HepG2 (cell line): ENCODE measurements around the gene HEATR1. TPM values are rescaled to one million over a fixed set of nuclear protein-coding genes. Genes with fewer than 3 reads are reported as not detected.

Experiments used
- EP300 ChIP-seq, 3 experiments: sonication (generic) in 1 of 3; formaldehyde crosslinking in 1 of 3; IDR thresholded peaks; 2 replicates each; pipeline versions ENCODE4 v1.5.1 to v1.6.1; 2011 to 2020; ENCODE audit warnings: low read depth in 2 of 3, low read length in 2 of 3, borderline replicate concordance in 1 of 3, improper control_type of control experiment in 1 of 3, mild to moderate bottlenecking in 1 of 3, missing genetic modification reagents in 1 of 3, moderate library complexity in 1 of 3
- HDAC6 ChIP-seq: fragments of 200-600 bp; sonication (generic); IDR thresholded peaks from 2 replicates; pipeline ENCODE4 v1.7.0; 2017; ENCODE audit warnings: mild to moderate bottlenecking, antibody characterized with exemption, low read length, low read depth
- MED8 ChIP-seq: sonication (generic); formaldehyde crosslinking; IDR thresholded peaks from 2 replicates; pipeline ENCODE4 v1.8.1; 2023; ENCODE audit warnings: mild to moderate bottlenecking, missing genetic modification reagents; ENCODE audit not compliant: insufficient replicate concordance
- NFRKB ChIP-seq: fragments of 450-650 bp; IDR thresholded peaks from 2 replicates; pipeline ENCODE4 v1.6.1; 2017
- NKX3-1 ChIP-seq: sonication (generic); formaldehyde crosslinking; IDR thresholded peaks from 2 replicates; pipeline ENCODE4 v1.5.0; 2020; ENCODE audit warnings: missing genetic modification reagents
- SP5 ChIP-seq: IDR thresholded peaks from 2 replicates; pipeline ENCODE4 v1.6.1; 2016; ENCODE audit warnings: low read depth, borderline replicate concordance
- THAP9 ChIP-seq: sonication (generic); formaldehyde crosslinking; IDR thresholded peaks from 2 replicates; pipeline ENCODE4; 2020; ENCODE audit warnings: missing genetic modification reagents, mild to moderate bottlenecking, borderline replicate concordance
- ZBTB1 ChIP-seq: sonication (generic); formaldehyde crosslinking; IDR thresholded peaks from 2 replicates; pipeline ENCODE4 v1.4.0; 2020; ENCODE audit warnings: missing genetic modification reagents, borderline replicate concordance
- ZBTB10 ChIP-seq: sonication (generic); formaldehyde crosslinking; IDR thresholded peaks from 2 replicates; pipeline ENCODE4 v1.4.0; 2020; ENCODE audit warnings: missing genetic modification reagents, borderline replicate concordance
- ZFP41 ChIP-seq: sonication (generic); formaldehyde crosslinking; IDR thresholded peaks from 2 replicates; pipeline ENCODE4 v1.4.0; 2020; ENCODE audit warnings: mild to moderate bottlenecking, missing genetic modification reagents, borderline replicate concordance
- ZKSCAN5 ChIP-seq: sonication (generic); formaldehyde crosslinking; IDR thresholded peaks from 2 replicates; pipeline ENCODE4 v1.5.1; 2020; ENCODE audit warnings: mild to moderate bottlenecking, missing genetic modification reagents
- ZNF354B ChIP-seq: sonication (generic); formaldehyde crosslinking; IDR thresholded peaks from 2 replicates; pipeline ENCODE4 v1.8.0; 2022; ENCODE audit warnings: mild to moderate bottlenecking, missing genetic modification reagents
- ZNF407 ChIP-seq: sonication (generic); formaldehyde crosslinking; IDR thresholded peaks from one replicate; pipeline ENCODE4 v1.5.1; 2020; ENCODE audit warnings: mild to moderate bottlenecking, missing genetic modification reagents; ENCODE audit errors: not compliant biosample characterization
- ZNF431 ChIP-seq: sonication (generic); formaldehyde crosslinking; IDR thresholded peaks from 2 replicates; pipeline ENCODE4 v1.9.0; 2022; ENCODE audit warnings: missing genetic modification reagents, low read depth, mild to moderate bottlenecking, borderline replicate concordance
- ZNF510 ChIP-seq: sonication (generic); formaldehyde crosslinking; IDR thresholded peaks from 2 replicates; pipeline ENCODE4 v1.4.0; 2020; ENCODE audit warnings: low read depth, mild to moderate bottlenecking, missing genetic modification reagents
- ZSCAN9 ChIP-seq: IDR thresholded peaks from 2 replicates; pipeline ENCODE4 v1.6.1; 2016; ENCODE audit warnings: borderline replicate concordance
- polyA plus RNA-seq, 8 experiments: library from polyadenylated mRNA; depleted of rRNA in 3 of 8; stranded (reverse) in 7 of 8; unstranded in 1 of 8; fragments of >200 nt; fragmentation: Illumina TruSeq in 4 of 8; extraction: Trizol in 4 of 8; gene quantifications; 2 replicates each; pipeline versions ENCODE4 v1.2.1 to v1.2.3, GENCODE V29; 2011 to 2016; ENCODE audit warnings: low read depth in 4 of 8, missing spikeins in 1 of 8, mixed read lengths in 1 of 8; ENCODE audit not compliant: insufficient read depth in 1 of 8
- total RNA-seq, 5 experiments: library from RNA; depleted of rRNA; stranded (reverse); fragments of >200 nt; fragmentation: Illumina TruSeq; extraction: Trizol; gene quantifications; 2 replicates each; pipeline ENCODE4 v1.2.3, GENCODE V29; 2016; ENCODE audit warnings: low read depth in 1 of 5

The HEATR1 gene
- total and polyA plus RNA-seq, 2 of the 13 experiments (the other 11 are each of a cell fraction or from before 2014, with no cell fraction given), result 10.2 to 45.8 TPM

- peak; percentile 20 for TF ChIP-seq ZNF407 (CRISPR knock-in tag)
- no peak for TF ChIP-seq ZNF510 (CRISPR knock-in tag)
- TF ChIP-seq ZFP41 (CRISPR knock-in tag), result no peak
- no peak for TF ChIP-seq ZKSCAN5
- no peak for TF ChIP-seq EP300 (IDR thresholded peaks at IDR 0.05; ENCODE audit: low read depth in 2 of 2, low read length in 2 of 2)
- TF ChIP-seq EP300 (CRISPR knock-in tag; IDR thresholded peaks at IDR 0.05; ENCODE audit: borderline replicate concordance), result no peak; the same call in 1 of the 2 replicates
- TF ChIP-seq ZNF354B (CRISPR knock-in tag), result no peak
- no peak for TF ChIP-seq NFRKB
- peak; percentile 75; the same call in 1 of the 2 replicates for TF ChIP-seq ZBTB10 (CRISPR knock-in tag)
- TF ChIP-seq THAP9 (CRISPR knock-in tag), result no peak; the same call in 1 of the 2 replicates
- TF ChIP-seq ZSCAN9, result no peak
- no peak for TF ChIP-seq ZBTB1 (CRISPR knock-in tag)
- TF ChIP-seq ZNF431, result no peak; the same call in 1 of the 2 replicates
- TF ChIP-seq SP5 (CRISPR knock-in tag), result no peak; the same call in 1 of the 2 replicates
- peak; percentile 71 for TF ChIP-seq MED8 (CRISPR knock-in tag)
- TF ChIP-seq HDAC6, result no peak
- no peak for TF ChIP-seq NKX3-1 (CRISPR knock-in tag)
Measured at GRCh38 chr1:236523704-236524141, 80.6 kb downstream of the HEATR1 start, which contains the start of gene LGALS8 (continued).
